ENCODE measurements around the gene MORC2.
A peak's percentile ranks its signal among the peaks of the same experiment; 100 is the strongest.

Gene MORC2

GRCh38 chr22:30968015-30968923 is at the start of gene MORC2:
Gene MORC2, minus strand, starts transcription at chr22:30968774. Its CDS starts 885 bp downstream, at chr22:30967889.
- peak; percentile 33 for DNase-seq (ENCODE audit: low read depth)

- DNase-seq (ENCODE audit: low read depth), result no peak
These were observed 37.0 kb upstream of the MORC2 start for GRCh38 chr22:31005535-31005934.

- no peak for DNase-seq (ENCODE audit: low read depth)
These were observed 32.7 kb upstream of the MORC2 start for GRCh38 chr22:31001124-31001770.

GRCh38 chr22:30998329-30998728 is 29.8 kb upstream of the MORC2 start:
- no peak for DNase-seq (ENCODE audit: low read depth)

GRCh38 chr22:30996462-30996861 is 27.9 kb upstream of the MORC2 start:
- no peak for DNase-seq (ENCODE audit: low read depth)

GRCh38 chr22:30994960-30995359 is 26.4 kb upstream of the MORC2 start:
- no peak for DNase-seq (ENCODE audit: low read depth)

- DNase-seq (ENCODE audit: low read depth), result no peak
These were observed 24.0 kb upstream of the MORC2 start for GRCh38 chr22:30992565-30992964.

GRCh38 chr22:30990690-30991089 is 22.1 kb upstream of the MORC2 start:
- DNase-seq (ENCODE audit: low read depth), result no peak

- no peak for DNase-seq (ENCODE audit: low read depth)
These were observed 20.9 kb upstream of the MORC2 start for GRCh38 chr22:30989474-30989873.

- no peak for DNase-seq (ENCODE audit: low read depth)
These were observed 17.1 kb upstream of the MORC2 start for GRCh38 chr22:30985561-30986208.

- no peak for DNase-seq (ENCODE audit: low read depth)
These were observed 15.7 kb upstream of the MORC2 start for GRCh38 chr22:30984317-30984716.

- no peak for DNase-seq (ENCODE audit: low read depth)
These were observed 13.9 kb upstream of the MORC2 start for GRCh38 chr22:30982512-30982911.

GRCh38 chr22:30979932-30980331 is 11.4 kb upstream of the MORC2 start:
- no peak for DNase-seq (ENCODE audit: low read depth)

GRCh38 chr22:30978304-30978962 is 9.9 kb upstream of the MORC2 start:
- DNase-seq (ENCODE audit: low read depth), result no peak

- no peak for DNase-seq (ENCODE audit: low read depth)
These were observed 1.8 kb upstream of the MORC2 start for GRCh38 chr22:30970356-30970746.

GRCh38 chr22:30969532-30970355 is 1.2 kb upstream of the MORC2 start:
- DNase-seq (ENCODE audit: low read depth), result no peak

- DNase-seq (ENCODE audit: low read depth), result peak; percentile 98
These were observed 454 bp upstream of the MORC2 start, which contains the start of gene TUG1 for GRCh38 chr22:30968924-30969531. Gene TUG1, plus strand, starts transcription at chr22:30969265.

- no peak for DNase-seq (ENCODE audit: low read depth)
These were observed 3.7 kb downstream of the MORC2 start for GRCh38 chr22:30964858-30965257.

GRCh38 chr22:30955153-30955552 is 13.4 kb downstream of the MORC2 start:
- no peak for DNase-seq (ENCODE audit: low read depth)

GRCh38 chr22:30953206-30953605 is 15.4 kb downstream of the MORC2 start:
- DNase-seq (ENCODE audit: low read depth), result no peak
